Stimulated activated CD4-positive, alpha-beta T cell treated with anti-CD3 and anti-CD28 coated beads, Interleukin-15, amount 100 ng/mL, for 24 hours (primary cell): ENCODE data around the gene NAPSA.
"Not testable (repeated sequence)": the region's sequence is repeated elsewhere in the genome, so short reads cannot be mapped to it uniquely, and the experiment has no call there.

Experiments used
- DNase-seq: peaks from one replicate; pipeline ENCODE4 v3.0.0-alpha.2; 2020

NAPSA gene

DNA sequence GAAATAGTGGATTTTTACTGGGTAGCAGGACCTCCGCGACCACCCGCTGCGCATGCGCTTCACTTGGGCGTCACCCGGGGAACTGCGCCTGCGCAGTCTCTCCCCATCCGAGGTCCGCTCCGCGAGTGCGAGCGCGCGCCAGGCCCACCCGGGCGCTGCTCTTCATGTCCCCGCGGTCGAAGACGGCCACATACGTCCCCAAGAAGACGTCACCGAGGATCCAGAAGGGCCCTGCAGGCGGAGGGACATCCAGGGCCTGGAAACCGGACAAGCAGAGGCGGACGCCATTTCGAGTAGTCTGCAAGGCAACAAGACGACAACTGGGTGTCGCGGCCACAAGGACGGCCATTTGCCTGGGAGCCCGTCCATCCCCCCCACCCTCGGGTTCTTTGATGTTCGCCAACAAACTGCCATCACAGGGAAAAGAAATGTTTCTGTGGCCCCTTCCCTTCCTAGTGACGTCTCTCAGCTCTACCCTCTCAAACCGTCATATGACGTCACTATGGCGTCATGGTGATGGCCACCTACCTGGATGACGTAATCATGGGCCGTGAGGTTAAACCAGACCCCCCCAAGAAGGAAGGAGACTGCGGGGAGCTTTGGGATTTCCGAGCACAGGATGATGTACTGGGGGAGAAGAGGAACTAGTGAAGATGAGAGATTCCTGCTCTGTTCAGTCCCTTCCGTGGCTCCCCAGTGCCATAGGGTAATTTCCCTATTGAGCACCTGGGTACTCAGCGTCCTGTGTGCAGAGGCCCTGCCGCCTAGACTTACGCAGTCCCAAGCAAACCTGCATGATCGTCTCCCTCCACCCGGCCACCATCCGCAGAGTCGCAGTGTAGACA, 6.7 kb downstream of the NAPSA start:
- DNase-seq: peak; percentile 80

DNA sequence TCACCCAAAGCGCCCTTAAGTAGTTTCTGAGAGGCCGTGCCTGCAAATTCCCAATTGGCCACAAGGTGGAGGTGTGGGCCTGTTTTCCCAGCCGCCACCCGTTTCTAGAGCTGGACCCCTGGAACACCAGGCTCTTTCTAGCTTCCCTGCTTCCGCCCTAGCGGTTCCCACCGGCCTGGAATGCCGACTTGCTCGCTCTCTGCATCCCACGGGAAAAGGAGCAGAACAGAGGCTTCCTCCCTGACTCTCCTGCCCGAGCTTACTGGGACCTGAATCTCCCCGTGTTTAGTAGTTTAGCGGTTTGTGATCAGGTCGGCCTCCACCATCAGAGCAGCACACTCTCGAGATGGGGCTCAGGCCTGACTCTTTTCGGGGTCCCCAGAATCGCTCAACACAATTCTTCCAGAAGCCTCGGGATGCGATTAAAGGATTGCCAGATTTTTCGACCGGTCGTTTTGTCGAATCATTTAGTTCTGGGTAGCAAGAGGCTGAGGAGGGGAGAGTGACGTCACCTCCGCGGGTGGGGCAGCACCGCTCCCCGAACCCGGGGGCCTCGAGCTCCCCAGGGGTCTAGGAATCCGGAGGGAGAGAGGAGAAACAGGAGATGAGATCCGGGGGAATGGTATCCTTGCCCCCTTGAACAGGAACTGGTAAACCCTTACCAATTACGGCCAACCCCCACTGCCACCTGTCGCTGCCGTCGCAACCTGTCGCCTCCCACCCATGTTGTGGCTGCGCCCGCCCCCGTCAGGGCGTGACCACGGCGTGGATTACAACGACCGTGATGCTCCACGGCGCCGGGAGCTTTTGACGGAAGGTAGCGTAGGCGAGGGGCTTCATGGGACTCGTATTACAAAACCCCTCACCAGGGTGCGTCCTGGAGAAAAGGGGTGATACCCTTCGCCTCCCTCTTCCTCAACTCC, 8.0 kb downstream of the NAPSA start:
- DNase-seq: peak; percentile 92

GRCh38 chr19:50356691-50357177, 8.7 kb downstream of the NAPSA start:
- no peak for DNase-seq

GRCh38 chr19:50353487-50353880, 12.0 kb downstream of the NAPSA start:
- not testable (repeated sequence) for DNase-seq

GRCh38 chr19:50352242-50352641, 13.2 kb downstream of the NAPSA start:
- DNase-seq: no peak

- DNase-seq: no peak
Observed at GRCh38 chr19:50349277-50350057, 16.0 kb downstream of the NAPSA start.

DNA sequence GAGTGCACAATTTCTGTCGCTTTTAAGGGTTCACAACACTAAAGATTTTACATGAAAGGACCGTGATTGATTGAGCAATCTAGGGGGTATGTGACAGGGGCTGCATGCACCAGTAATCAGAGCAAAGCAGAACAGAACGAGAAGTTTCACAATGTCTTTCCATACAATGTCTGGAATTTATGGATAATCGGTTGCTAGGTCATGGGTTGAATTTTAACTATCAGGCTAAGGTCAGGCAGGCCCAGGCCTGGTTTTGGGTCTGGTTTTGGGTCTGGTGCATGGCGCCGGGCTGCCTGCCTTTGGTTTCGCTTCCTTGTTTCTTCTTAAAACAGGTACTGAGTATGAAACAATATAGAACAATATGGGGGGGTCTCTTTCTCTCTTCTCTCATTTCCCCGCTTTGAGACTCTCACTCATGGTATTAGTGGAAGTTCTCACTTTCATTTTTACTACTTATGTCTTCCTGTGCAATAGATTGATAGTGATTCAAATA, 18.3 kb downstream of the NAPSA start:
- DNase-seq: peak; percentile 66

- no peak for DNase-seq
Observed at GRCh38 chr19:50344661-50345318, 20.6 kb downstream of the NAPSA start.

DNA sequence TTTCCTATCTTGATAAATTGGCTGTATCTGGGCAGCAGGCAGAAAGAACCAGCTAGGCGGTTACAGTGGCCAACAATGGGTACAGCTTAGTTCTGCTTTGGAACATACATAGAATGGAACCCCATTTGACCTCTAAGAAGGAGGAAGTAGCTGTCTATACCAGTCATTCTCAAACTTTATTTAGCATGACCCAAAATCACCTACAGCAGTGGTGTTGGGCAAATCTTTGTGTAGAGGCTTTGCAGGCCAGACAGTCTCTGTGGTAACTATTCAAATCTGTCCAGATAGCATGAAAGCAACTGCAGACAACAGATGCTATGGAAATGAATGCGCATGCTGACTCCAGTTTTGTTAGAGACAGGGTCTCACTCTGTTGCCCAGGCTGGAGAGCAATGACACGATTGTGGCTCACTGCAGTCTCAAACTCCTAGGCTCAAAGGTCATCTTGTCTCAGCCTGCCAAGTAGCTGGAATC, 24.3 kb downstream of the NAPSA start:
- DNase-seq: no peak

DNA sequence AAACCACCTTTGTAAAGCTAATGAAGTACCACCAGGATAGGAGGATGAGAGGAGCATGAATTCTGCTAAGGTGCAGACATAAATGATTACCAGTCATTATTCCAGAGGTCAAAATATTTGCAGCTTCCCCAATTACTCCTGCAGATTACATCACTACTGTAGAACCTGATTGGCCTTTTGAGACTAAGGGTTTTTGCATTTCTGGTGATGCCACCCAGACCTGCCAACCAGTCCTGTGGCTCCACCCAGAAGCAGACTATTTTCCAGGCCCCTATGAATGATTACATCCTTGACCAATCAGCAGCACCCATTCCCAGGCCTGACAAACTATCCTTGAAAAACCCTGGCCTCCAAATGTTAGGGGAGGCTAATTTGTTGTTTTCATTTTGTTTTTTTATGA, 25.1 kb downstream of the NAPSA start:
- DNase-seq: no peak

- DNase-seq: not testable (repeated sequence)
Observed at GRCh38 chr19:50337031-50337430, 28.4 kb downstream of the NAPSA start.

DNA sequence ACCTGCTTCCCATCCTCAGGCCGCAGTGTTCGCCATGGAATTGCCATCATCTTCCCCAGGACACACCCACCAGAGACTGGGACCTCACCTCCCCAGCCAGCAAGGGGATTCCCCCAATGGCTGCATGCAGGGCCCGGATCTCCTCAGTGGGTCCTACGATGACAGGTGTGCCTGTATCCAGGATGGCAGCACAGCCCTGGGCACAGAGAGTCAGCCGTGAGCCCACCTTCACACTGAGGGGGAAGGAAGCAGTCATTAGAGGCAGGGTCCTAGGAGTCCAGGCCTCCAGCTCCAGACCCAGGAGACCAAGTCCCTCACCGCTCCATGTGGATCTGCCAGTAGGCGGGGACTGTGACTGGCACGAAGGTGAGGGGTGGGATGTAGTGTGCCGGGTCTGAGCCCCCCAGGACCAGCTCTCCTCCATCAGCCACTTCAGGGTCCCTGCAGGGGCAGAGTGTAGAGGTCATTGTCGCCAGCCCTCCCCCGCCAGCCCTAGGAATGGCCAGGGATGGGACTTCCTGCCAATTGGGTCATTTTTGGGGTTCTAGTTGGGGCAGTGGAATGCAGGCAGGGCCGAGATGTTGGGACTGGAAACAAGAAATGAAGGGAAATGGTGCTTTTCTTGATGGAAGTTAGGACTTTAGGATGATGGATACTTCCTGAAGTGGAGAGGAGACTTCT, 30.6 kb downstream of the NAPSA start:
- no peak for DNase-seq

GRCh38 chr19:50333737-50334617, 31.5 kb downstream of the NAPSA start:
- peak; percentile 86 for DNase-seq

GRCh38 chr19:50333235-50333736, 32.2 kb downstream of the NAPSA start:
- DNase-seq: peak; percentile 97

DNA sequence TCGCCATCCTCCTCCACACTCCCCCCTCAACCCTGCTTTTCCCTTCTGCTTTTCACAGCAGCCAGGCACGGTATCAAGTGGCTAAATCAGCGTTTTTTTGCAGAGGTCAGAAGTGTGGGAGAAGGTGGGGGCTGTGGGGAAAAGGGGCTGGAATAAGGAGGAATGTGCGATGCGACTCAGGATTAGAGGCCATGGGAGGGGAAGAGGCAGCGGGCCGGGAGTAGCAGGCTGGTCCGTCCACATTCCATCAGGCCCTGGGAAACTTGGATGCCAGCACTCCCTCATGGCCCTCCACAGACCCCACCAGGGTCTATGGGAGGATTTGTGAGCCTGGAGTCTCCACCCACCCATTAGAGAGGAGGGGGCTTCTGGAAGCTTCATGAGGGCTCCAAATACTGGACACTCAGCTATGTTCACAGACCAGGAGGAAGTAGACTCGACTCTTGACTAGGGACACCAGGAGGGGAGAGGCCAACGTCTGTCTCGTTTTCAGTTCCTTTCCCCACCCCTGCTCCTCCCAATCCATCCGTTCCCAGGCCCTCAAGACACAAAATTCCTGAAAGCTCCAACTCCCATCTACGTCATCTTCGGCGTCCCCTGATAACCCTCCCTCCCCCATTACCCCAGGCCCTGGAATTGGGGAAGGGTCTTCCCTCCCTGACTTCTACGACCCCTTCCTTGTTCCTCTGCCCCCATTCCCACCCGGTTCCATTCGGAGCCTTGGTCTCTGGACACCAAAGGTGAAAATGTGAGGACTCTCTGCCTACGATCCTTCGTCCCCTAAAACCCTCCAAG, 33.0 kb downstream of the NAPSA start:
- no peak for DNase-seq

DNA sequence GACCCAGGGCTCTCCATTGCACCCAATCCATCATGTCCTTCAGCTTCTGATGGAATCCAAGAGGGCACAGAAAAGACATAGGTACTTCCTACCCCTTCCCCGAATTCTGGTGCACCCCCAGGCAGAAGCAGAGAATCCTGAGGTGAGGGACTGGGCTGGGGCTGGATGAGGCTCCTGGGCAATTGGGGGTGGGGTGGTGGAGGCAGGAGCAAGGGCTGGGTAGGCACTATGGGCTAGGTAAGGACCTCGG, 33.5 kb downstream of the NAPSA start:
- no peak for DNase-seq

GRCh38 chr19:50331221-50331993, 34.0 kb downstream of the NAPSA start:
- no peak for DNase-seq

GRCh38 chr19:50330365-50331078, 34.9 kb downstream of the NAPSA start:
- DNase-seq: peak; percentile 92
